GM18951 (cell line): ENCODE data around the gene NCAPG2.
"Not testable (repeated sequence)": the region's sequence is repeated elsewhere in the genome, so short reads cannot be mapped to it uniquely, and the experiment has no call there.

Experiments
- POLR2A ChIP-seq: IDR thresholded peaks from 4 replicates; pipeline ENCODE4 v1.6.1; 2011; ENCODE audit warnings: mild to moderate bottlenecking; ENCODE audit not compliant: insufficient read length, insufficient read depth; ENCODE audit errors: extremely low read depth
- in situ Hi-C: fragments of 300-500 bp; cut with MboI; formaldehyde crosslinking; loops from one replicate; pipeline ENCODE4 v1.12.0; 2022; ENCODE audit warnings: low sequenced_read_pairs, mixed read lengths, inconsistent platforms; ENCODE audit not compliant: unreplicated experiment

NCAPG2 gene

GRCh38 chr7:158687406-158687805, 17.2 kb downstream of the NCAPG2 start:
- in situ Hi-C loops: no loop called here

GRCh38 chr7:158685693-158686092, 18.9 kb downstream of the NCAPG2 start:
- in situ Hi-C loops: no loop called here
- TF ChIP-seq POLR2A: no peak

More at GRCh38 chr7:158687406-158687805, 17.2 kb downstream of the NCAPG2 start:
- TF ChIP-seq POLR2A: no peak

- in situ Hi-C loops: no loop called here
These were observed 20.3 kb downstream of the NCAPG2 start for GRCh38 chr7:158684329-158684728.

GRCh38 chr7:158683541-158683940, 21.1 kb downstream of the NCAPG2 start:
- TF ChIP-seq POLR2A: no peak
- in situ Hi-C loops: no loop called here

More at GRCh38 chr7:158684329-158684728, 20.3 kb downstream of the NCAPG2 start:
- no peak for TF ChIP-seq POLR2A

- in situ Hi-C loops: no loop called here
These were observed 22.1 kb downstream of the NCAPG2 start for GRCh38 chr7:158682456-158682855.

GRCh38 chr7:158680754-158681153, 23.9 kb downstream of the NCAPG2 start:
- in situ Hi-C loops: no loop called here
- TF ChIP-seq POLR2A: no peak

More at GRCh38 chr7:158682456-158682855, 22.1 kb downstream of the NCAPG2 start:
- TF ChIP-seq POLR2A: no peak

GRCh38 chr7:158676906-158677305, 27.7 kb downstream of the NCAPG2 start:
- no peak for TF ChIP-seq POLR2A
- in situ Hi-C loops: no loop called here

GRCh38 chr7:158676171-158676840, 28.3 kb downstream of the NCAPG2 start:
- TF ChIP-seq POLR2A: no peak
- in situ Hi-C loops: no loop called here

GRCh38 chr7:158672975-158673374, 31.6 kb downstream of the NCAPG2 start:
- TF ChIP-seq POLR2A: no peak

GRCh38 chr7:158668086-158668485, 36.5 kb downstream of the NCAPG2 start:
- in situ Hi-C loops: not testable (repeated sequence)

More at GRCh38 chr7:158672975-158673374, 31.6 kb downstream of the NCAPG2 start:
- in situ Hi-C loops: no loop called here

GRCh38 chr7:158666966-158667678, 37.5 kb downstream of the NCAPG2 start:
- in situ Hi-C loops: not testable (repeated sequence)

- in situ Hi-C loops: no loop called here
- TF ChIP-seq POLR2A: no peak
These were observed 38.2 kb downstream of the NCAPG2 start for GRCh38 chr7:158666401-158666800.

- TF ChIP-seq POLR2A: no peak
- in situ Hi-C loops: no loop called here
These were observed 40.2 kb downstream of the NCAPG2 start for GRCh38 chr7:158664406-158664805.

GRCh38 chr7:158663428-158663741, 41.2 kb downstream of the NCAPG2 start:
- in situ Hi-C loops: no loop called here
- no peak for TF ChIP-seq POLR2A
